ENCODE results near the gene ALG10B.
A peak's percentile ranks its signal among the peaks of the same experiment; 100 is the strongest.
"Not testable (repeated sequence)": the region's sequence is repeated elsewhere in the genome, so short reads cannot be mapped to it uniquely, and the experiment has no call there.

Gene ALG10B, protein sequence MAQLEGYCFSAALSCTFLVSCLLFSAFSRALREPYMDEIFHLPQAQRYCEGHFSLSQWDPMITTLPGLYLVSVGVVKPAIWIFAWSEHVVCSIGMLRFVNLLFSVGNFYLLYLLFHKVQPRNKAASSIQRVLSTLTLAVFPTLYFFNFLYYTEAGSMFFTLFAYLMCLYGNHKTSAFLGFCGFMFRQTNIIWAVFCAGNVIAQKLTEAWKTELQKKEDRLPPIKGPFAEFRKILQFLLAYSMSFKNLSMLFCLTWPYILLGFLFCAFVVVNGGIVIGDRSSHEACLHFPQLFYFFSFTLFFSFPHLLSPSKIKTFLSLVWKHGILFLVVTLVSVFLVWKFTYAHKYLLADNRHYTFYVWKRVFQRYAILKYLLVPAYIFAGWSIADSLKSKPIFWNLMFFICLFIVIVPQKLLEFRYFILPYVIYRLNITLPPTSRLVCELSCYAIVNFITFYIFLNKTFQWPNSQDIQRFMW

DNA sequence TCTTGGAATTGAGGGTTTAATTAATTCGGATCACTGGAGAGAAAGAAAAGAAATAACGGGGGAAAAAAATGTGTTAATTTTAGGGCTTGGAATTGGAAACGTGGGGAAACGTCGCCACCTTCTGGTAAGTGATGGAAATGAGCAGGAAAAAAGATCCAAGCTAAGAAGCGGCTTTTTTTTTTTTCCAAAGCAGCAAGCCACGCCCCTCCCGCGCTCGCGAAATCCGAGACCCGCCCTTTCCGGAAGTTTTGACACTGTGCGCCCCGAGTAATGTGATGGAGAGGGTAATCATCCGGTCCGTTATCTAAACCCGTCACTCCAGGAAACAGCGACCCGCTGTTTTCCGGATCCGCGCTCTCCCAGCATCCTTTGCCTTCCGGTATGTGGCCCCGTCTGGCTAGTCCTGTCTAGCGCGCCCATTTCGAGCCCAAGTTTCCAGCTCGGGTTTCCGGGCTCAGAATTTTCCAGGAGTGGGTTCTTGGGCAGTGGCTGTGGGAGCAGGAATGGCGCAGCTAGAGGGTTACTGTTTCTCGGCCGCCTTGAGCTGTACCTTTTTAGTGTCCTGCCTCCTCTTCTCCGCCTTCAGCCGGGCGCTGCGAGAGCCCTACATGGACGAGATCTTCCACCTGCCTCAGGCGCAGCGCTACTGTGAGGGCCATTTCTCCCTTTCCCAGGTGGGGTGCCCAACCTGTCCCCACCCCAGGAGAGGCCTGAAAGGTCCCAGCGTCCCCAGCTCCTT is at the start of gene ALG10B:
TSS of gene ALG10B (plus strand) at position 384 of the 739 bp plus-strand sequence. CDS start at position 504, 120 bp downstream.
- peak; percentile 95 for DNase-seq (ENCODE audit: low read depth)

DNA sequence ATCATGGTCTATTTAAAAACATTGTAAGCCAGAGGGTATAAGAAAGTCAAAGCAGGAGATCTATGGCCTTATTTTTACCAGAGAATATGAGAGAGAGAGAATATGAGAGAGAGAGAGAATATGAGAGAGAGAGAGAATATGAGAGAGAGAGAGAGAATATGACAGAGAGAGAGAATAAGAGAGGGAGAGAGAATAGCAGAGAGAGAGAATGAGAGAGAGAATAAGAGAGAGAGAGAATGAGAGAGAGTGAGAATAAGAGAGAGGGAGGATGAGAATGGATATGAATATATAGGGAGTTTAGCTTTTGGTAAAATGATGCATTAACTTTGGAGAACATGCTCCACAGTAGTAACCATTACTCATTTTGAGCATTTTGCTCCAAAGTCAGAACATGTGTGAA is 48.0 kb upstream of the ALG10B start:
- DNase-seq (ENCODE audit: low read depth): no peak

DNA sequence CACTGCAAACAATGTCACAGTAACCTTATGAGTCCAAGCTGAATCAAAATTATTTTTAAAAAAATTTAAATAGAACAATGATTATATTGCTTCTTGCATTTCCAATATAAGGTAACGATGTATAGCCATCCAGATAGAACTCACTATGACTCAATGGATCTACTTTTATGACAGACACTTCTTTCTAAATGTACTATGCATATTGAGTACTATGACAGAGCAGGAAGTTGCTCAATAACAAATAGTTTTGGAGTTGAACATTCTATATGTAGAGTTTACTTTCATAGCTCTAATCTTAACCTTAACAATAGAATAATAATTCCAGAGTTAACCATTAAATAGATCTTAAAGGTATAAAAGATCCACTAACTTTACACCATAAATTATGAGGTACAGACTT is 46.7 kb upstream of the ALG10B start:
- DNase-seq (ENCODE audit: low read depth): no peak

DNA sequence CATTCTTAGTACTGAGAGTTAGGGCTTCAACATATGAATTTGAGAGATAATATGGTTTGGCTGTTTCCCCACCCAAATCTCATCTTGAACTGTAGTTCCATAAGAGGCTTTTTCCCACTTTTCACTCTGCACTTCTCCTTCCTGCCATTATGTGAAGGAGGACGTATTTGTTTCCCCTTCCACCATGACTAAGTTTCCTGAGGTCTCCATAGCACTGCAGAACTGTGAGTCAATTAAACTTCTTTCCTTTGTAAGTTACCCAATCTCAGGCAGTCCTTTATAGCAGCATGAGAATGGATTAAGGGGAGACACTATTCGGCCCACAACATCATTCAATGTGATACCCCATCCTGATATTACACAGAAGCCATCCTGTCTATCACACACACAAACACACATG is 36.8 kb upstream of the ALG10B start:
- no peak for DNase-seq (ENCODE audit: low read depth)

DNA sequence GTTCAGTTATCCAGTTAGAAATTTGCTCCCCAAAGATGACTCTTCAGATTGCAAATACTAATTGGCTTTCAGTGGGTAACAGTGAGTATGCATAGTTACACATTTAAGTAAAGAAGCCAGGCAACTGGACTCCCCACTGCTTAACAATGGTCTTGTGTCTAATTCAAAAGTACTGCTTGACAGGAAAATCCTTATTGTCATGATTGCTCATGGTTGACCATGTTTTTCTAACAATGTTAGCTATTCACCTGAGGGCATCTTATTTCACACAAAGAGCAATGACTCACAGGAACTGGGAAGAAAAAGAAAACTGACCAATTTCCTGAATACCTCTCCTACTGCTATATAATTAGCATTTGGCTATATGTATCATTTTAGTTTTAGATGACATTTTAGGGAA is 33.7 kb upstream of the ALG10B start:
- DNase-seq (ENCODE audit: low read depth): no peak

DNA sequence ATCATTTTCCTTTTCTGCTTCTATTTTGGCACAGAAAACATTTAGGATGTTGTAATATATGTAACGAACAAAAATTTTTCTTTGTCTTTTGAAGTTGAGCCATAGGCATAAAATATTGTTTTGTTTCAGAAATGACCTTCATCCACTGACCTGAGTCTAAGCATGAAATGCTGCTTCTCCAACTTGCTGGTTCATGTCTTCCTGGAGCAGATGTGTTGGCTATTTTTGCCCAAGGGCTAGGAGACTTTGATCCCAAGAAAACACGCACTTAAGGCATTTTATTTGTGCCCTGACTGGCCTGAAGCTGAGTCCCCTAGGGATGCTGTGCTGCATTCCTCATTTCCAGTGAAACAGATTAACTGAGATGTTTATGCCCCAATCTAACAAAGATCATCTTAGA is 27.2 kb upstream of the ALG10B start:
- no peak for DNase-seq (ENCODE audit: low read depth)

DNA sequence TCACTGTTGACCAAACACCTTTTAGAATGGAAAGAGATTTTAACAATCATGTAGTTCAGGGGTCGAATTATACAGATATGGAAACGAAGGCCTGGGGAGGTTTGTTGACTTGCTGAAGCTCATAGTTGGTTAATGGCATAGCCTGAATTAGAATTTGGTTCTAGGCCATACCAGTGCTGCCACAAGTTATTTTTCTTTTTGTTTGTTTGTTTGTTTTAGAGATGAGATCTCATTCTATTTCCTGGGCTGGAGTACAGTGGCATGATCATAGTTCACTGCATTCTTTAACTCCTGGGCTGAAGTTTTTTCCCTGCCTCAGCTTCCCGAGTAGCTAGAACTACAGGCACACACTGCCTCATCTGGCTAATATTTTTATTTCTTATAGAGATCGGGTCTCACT is 25.4 kb upstream of the ALG10B start:
- DNase-seq (ENCODE audit: low read depth): no peak

DNA sequence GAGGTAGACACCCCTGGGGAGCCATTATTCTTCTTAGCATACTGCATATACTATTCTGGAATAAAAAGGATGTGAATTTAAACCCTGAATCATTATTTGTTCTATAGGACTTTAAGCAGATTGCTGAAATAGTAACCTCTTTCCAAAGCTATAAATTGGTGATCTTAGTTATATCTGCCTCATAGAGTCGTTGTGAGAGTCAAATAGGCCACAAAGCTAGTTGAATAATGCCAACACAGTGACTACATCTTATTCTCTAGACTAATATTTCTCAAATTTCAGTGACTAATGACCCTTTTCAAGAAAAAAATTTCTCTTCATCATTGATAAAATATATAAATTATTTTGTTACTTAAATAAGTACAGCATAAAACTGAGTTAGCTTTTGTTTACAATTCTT is 13.6 kb upstream of the ALG10B start:
- not testable (repeated sequence) for DNase-seq (ENCODE audit: low read depth)

DNA sequence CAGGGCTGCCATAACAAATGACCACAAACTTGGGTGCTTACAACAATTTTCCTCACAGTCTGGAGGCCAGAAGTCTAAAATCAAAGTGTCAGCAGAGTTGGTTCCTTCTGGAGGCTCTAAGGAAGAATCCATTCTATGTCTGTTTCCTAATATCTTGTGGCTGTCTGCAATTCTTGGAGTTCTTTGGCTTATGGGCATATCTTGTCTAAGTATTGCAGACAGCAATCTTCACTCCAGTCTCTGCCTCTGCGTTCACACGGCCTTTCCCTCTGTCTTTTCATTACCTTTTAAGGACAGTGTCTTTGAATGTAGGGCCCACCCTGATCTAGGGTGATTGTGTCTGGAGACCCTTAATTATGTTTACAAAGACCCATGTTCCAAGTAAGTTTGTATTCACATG is 5.4 kb downstream of the ALG10B start:
- not testable (repeated sequence) for DNase-seq (ENCODE audit: low read depth)

DNA sequence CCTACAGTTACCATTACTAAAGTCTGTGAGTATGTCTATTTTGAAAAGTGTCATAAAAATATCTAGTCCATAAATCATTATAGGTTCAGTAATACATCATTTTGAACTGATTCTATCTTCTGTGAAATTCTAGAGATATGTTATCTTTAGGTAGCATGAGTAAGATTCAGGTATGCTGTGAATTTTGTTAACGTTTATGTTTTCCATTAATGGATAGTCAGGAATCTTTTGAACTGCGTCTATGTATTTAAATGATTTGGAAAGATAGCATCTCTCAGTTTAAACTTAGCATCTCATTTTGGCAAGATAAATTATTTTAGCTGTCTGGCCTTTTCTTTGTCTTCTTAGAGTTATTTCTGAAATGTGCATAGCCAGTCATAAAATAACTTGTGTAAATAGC is 8.3 kb downstream of the ALG10B start:
- DNase-seq (ENCODE audit: low read depth): no peak

DNA sequence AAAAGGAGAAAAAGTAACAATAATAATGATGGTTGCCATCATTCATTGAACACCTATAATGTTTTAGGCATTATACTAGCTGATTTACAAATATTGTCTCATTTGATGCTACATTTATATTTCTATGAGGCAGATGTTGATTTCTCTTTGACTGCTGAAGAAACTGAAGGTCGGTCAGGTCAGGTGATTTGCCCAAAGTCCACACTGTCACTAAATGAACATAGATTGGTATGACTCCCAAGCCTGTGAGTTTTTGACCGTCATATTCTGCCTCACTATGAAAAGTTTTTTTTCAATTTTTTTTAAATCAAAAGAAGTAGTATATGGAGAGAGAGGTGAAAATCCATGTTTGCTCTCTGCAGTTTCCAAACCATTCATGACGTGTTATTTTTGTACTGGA is 10.8 kb downstream of the ALG10B start:
- no peak for DNase-seq (ENCODE audit: low read depth)

DNA sequence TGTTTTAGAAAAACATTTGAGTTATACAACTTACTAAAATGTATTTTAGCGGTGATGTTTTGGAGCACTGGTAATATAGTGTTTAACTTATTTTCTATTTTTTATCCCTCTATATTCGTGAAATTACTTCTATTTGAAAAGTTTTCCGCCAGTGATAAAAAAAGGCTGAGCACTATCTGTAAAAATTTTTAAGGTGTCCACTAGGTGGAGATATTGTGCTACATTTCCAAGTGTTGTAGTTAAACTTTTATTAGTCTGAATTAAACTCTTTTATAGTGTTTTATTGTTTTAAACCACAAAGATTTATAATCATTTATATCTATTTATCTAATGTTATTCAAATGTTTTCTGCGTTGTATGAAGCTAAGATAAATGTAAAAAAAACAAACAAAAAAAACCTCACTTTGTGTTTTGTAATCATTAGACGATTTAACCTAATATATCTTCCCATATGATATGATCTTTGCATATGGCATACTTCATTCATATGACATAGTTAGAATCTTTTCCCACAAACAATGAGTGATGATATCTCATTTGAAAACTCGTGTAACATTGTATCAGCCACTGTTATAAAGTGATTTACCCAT is 11.8 kb downstream of the ALG10B start:
- DNase-seq (ENCODE audit: low read depth): no peak

DNA sequence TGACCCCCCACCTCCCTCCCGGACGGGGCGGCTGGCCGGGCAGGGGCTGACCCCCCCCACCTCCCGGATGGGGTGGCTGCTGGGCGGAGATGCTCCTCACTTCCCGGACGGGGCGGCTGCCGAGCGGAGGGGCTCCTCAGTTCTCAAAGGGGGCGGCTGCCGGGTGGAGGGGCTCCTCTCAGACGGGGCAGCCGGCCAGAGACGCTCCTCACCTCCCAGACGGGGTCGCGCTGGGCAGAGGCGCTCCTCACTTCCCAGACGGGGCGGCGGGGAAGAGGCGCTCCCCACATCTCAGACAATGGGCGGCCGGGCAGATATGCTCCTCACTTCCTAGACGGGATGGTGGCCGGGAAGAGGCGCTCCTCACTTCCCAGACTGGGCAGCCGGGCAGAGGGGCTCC is 13.8 kb downstream of the ALG10B start:
- not testable (repeated sequence) for DNase-seq (ENCODE audit: low read depth)

DNA sequence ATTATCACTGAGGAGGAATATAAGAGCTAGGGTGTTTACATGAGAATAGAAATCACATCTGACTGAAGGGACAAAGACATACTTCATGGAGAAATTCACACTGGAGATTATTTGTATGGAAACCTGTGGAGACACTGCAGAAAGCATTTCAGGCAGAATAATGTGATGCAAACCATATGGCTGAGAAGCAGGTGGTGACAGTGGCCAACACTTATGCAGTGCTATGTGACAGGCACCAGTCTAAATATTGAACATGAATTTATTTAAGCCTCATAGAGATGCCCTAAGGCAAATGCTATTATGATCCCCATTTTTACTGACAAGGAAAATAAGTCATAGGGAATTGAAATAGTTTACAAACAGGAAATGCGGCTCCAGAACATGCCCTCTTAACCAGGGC is 16.2 kb downstream of the ALG10B start:
- DNase-seq (ENCODE audit: low read depth): no peak

DNA sequence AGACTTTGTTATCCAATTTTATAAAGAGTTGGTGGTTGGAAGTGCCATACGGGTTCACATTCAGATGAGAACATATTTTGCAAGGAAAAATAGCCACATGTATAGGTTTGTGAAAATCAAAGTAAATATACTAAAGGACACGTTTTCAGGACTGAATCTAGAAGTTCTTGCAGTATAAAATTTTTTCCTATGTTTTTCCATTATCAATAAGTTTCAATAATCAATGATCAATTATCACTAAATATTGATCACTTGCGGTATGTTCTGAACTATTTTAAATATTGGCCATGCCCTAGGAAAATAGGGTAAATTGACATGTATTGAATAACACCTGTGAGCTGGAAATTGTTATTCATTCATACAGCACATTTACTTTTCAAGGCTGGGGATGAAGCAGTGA is 25.9 kb downstream of the ALG10B start:
- DNase-seq (ENCODE audit: low read depth): no peak

DNA sequence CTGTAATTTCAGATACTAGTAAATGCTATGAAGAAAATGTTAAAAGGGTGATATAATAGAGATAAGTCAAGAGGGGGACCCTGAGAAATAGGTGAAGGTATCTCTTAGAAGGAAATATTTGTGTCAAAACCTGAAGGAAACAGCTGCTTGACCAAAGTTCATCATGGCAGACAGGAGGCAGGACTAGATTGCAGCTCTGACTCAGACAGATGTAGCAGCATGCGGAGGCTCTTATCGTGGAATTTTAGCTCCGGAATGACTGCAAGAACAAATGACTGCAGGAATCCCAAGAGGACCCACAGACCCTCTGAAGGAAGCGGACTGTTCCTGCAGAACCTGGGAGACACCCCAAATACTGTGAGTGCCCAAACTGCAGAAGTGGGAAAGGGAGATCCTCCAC is 26.7 kb downstream of the ALG10B start:
- not testable (repeated sequence) for DNase-seq (ENCODE audit: low read depth)

DNA sequence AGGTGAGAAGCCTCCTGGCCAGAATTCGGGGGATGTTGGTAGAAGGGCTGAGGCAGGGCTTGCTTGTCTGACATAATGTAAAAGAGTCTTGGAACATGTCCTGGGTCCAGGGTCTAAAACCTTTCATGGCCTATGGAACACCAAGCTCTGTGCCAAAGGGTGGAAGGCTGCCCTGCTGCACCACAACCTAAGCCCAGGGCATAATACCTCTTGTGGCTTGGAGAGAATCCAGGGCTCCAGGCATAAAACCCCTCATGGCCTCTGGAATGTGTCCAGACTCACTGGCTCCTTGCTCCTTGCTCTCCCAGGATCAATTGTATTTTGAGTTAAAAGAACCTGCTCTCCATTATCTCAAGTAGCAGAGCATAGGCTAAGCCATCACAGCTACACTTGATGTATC is 27.3 kb downstream of the ALG10B start:
- not testable (repeated sequence) for DNase-seq (ENCODE audit: low read depth)

DNA sequence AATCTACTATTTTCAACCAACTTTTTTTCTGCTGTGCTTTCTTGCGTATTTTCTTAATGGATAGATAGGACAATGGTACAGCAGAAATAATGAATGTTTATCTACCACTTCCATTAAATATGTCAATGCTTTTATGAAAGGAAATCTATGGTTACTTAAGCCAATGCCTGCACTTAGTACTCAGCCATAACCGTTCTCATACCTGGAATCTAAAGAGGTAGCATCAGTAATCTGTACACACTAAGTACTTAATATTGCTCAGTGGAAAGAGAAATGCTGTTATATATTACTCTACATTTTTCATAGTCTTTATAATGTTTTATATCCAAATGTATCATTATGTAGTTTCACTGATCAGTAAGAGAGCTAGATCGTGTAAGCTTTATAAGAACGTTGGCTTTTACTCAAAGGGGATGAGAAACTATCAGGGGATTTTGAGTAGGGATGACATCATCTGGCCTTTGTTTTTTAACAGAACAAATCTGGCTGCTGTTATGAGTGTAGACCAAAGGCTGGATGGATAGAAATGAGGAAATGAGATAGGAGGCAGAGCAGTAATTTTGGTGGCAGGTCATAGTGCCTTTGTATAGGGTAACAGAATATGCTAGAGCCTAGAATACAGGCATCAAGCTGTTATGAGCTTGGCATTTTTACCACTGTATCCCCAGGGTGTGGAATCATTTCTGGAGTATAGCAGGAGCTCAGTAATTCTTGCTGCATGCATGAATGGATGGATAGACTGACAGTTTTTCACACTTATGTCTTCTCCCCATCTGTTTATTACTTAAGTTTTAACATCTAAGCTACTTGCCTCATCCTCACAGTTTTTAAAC is 34.0 kb downstream of the ALG10B start:
- DNase-seq (ENCODE audit: low read depth): no peak

DNA sequence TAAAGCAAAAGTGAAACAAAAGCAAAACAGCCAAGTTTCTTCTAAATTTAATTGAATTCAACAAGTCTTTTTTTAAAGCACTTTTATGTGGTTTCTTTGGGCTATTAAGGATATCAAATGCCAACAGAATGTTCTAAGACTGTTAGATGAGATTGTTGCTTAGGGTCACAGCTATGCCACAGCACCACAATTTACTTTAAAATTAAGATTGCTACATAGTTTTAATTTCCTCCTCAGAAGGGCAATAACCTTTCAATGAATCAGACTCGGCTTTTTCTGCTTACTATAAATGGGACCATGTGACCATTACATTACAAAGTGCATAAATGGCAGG is 34.6 kb downstream of the ALG10B start:
- not testable (repeated sequence) for DNase-seq (ENCODE audit: low read depth)

DNA sequence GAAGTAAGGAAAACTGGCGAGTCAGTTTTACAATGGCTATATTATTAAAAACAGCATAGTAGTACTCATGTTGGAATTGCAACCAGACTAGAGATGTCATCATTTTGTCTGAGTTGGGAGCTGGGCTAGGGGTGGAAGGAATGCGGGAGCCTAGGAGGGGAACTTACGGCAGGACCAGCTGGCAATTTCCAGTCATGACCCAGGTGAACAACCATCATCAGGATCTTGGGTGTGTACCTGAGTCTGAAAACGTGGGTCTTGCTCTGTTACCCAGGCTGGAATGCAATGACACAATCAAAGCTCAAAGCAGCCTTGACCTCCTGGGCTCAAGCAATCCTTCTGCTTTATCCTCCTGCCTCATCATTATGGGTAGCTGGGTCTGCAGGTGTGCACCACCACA is 50.9 kb downstream of the ALG10B start:
- no peak for DNase-seq (ENCODE audit: low read depth)

DNA sequence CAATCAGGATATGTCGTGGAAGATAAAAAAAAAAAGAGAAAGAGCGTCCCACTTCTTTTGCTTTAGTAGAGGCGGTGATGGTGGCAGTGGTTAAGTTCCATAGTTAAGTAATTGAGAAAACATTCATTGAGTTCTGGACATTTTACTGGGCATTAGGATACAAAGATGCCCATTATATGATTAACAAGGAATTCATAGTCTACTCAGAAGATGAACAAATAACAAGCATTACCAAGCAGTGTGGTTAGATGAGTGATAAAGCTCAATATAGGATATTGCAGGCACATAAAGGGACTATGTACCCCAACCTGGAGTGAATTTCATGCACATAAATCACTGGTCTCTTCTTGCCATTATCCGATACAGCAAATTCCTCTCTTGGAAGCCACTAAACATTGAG is 53.7 kb downstream of the ALG10B start:
- DNase-seq (ENCODE audit: low read depth): no peak

DNA sequence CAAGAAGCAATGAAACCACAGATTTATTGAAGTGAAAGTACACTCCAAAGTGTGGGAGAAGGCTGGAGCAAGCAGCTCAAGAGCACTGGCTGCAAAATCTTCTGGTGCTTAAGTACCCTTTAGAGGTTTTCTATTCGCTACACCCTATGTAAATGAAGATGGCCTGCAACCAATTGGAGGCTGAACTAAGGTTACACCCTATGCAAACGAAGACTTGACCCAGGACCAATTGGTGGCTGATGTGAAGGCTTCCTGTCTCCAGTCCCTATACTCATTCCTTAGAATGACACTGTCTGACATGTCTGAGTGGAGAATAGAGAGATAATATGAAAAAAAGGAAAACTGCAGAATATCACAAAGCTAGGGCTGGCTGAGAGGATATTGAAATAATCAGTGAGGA is 57.2 kb downstream of the ALG10B start:
- no peak for DNase-seq (ENCODE audit: low read depth)

Data from GM04504 (cell line).